Activated CD8-positive, alpha-beta memory T cell treated with anti-CD3 and anti-CD28 coated beads for 1 hour (primary cell): ENCODE data around the gene TACC3.

Source experiments
- DNase-seq, 2 donors: peaks; one replicate each; pipeline ENCODE4 v3.0.0-alpha.2; 2020; ENCODE audit warnings: low read depth in 1 of 2; ENCODE audit errors: extremely low read depth in 1 of 2

The TACC3 gene

GRCh38 chr4:1757836-1758235 lies 36.5 kb downstream of the TACC3 start:
- no peak for DNase-seq

GRCh38 chr4:1758306-1759121 lies 37.2 kb downstream of the TACC3 start:
- DNase-seq: no peak

- no peak for DNase-seq
Observed at GRCh38 chr4:1759170-1759817, 38.0 kb downstream of the TACC3 start.

GRCh38 chr4:1759818-1760223 lies 38.5 kb downstream of the TACC3 start:
- DNase-seq: no peak

- DNase-seq: no peak
Observed at GRCh38 chr4:1760521-1761071, 39.3 kb downstream of the TACC3 start.

GRCh38 chr4:1761130-1761689 lies 39.9 kb downstream of the TACC3 start:
- no peak for DNase-seq

- DNase-seq: no peak
Observed at GRCh38 chr4:1762264-1763010, 41.1 kb downstream of the TACC3 start.

- no peak for DNase-seq
Observed at GRCh38 chr4:1763070-1763549, 41.8 kb downstream of the TACC3 start.

GRCh38 chr4:1763550-1764080 lies 42.3 kb downstream of the TACC3 start:
- no peak for DNase-seq

GRCh38 chr4:1764670-1765069 lies 43.3 kb downstream of the TACC3 start:
- DNase-seq: no peak

- no peak for DNase-seq
Observed at GRCh38 chr4:1765409-1766072, 44.2 kb downstream of the TACC3 start.

GRCh38 chr4:1766106-1767060 lies 45.1 kb downstream of the TACC3 start:
- DNase-seq: no peak

GRCh38 chr4:1767061-1767769 lies 45.9 kb downstream of the TACC3 start:
- no peak for DNase-seq

- no peak for DNase-seq
Observed at GRCh38 chr4:1767770-1768366, 46.5 kb downstream of the TACC3 start.

GRCh38 chr4:1768367-1769034 lies 47.2 kb downstream of the TACC3 start:
- DNase-seq: no peak

- no peak for DNase-seq
Observed at GRCh38 chr4:1769692-1770091, 48.4 kb downstream of the TACC3 start.

GRCh38 chr4:1770245-1770644 lies 48.9 kb downstream of the TACC3 start:
- no peak for DNase-seq
